Neural progenitor cell (in vitro differentiated cells): Measurements from ENCODE around the gene SLC46A1. TPM values are rescaled to one million over a fixed set of nuclear protein-coding genes. Genes with fewer than 3 reads are reported as not detected.
A peak's percentile ranks its signal among the peaks of the same experiment; 100 is the strongest.

ENCODE experiments used
- DNase-seq: peaks from one replicate; pipeline ENCODE4 v3.0.0-alpha.2; 2016; ENCODE audit warnings: low spot score
- H2AFZ ChIP-seq: fragments of 200-600 bp; sonication (generic); replicated peaks from 2 replicates; pipeline ENCODE4 v1.6.1; 2016; ENCODE audit warnings: antibody characterized with exemption
- H3F3A ChIP-seq: fragments of 200-600 bp; sonication (generic); 2 replicates; pipeline ENCODE4 v1.6.1; 2016; ENCODE audit warnings: antibody characterized with exemption, low read depth
- H3K27ac ChIP-seq: fragments of 200-600 bp; sonication (generic); 2 replicates; pipeline ENCODE4 v1.5.1; 2016; ENCODE audit warnings: mild to moderate bottlenecking
- H3K27me3 ChIP-seq: fragments of 200-600 bp; sonication (generic); 2 replicates; pipeline ENCODE4 v1.6.1; 2016; ENCODE audit warnings: mild to moderate bottlenecking, moderate library complexity
- H3K36me3 ChIP-seq: fragments of 200-600 bp; sonication (generic); 2 replicates; pipeline ENCODE4 v1.5.1; 2016
- H3K4me1 ChIP-seq: fragments of 200-600 bp; sonication (generic); 2 replicates; pipeline ENCODE4 v1.6.1; 2016; ENCODE audit warnings: mixed run types
- H3K4me2 ChIP-seq: fragments of 200-600 bp; sonication (generic); 2 replicates; pipeline ENCODE4 v1.6.1; 2016
- H3K4me3 ChIP-seq: fragments of 200-600 bp; sonication (generic); 2 replicates; pipeline ENCODE4 v1.5.1; 2016
- H3K79me2 ChIP-seq: fragments of 200-600 bp; sonication (generic); 2 replicates; pipeline ENCODE4 v1.6.1; 2016; ENCODE audit warnings: low read depth
- H3K9ac ChIP-seq: fragments of 200-600 bp; sonication (generic); 2 replicates; pipeline ENCODE4 v1.6.1; 2016
- H3K9me3 ChIP-seq: fragments of 200-600 bp; sonication (generic); 2 replicates; pipeline ENCODE4 v1.5.1; 2016; ENCODE audit warnings: low read depth
- H4K20me1 ChIP-seq: fragments of 200-600 bp; sonication (generic); 2 replicates; pipeline ENCODE4 v1.6.1; 2016; ENCODE audit warnings: low read depth
- H3K27ac Mint-ChIP-seq: 3 replicates; pipeline ENCODE4 v1.8.0; 2021; ENCODE audit warnings: mixed read lengths
- H3K27me3 Mint-ChIP-seq: 2 replicates; pipeline ENCODE4 v1.8.0; 2022; ENCODE audit warnings: low read depth, mild to moderate bottlenecking, inconsistent platforms, moderate library complexity, mixed read lengths; ENCODE audit not compliant: insufficient read depth
- H3K36me3 Mint-ChIP-seq: 3 replicates; pipeline ENCODE4 v1.8.0; 2021; ENCODE audit warnings: mixed read lengths
- H3K4me1 Mint-ChIP-seq: 3 replicates; pipeline ENCODE4 v1.8.0; 2021; ENCODE audit warnings: mixed read lengths
- H3K4me3 Mint-ChIP-seq: 3 replicates; pipeline ENCODE4 v1.8.0; 2021; ENCODE audit warnings: mild to moderate bottlenecking, moderate library complexity, mixed read lengths
- H3K9me3 Mint-ChIP-seq: 3 replicates; pipeline ENCODE4 v1.8.0; 2020; ENCODE audit warnings: mixed read lengths
- CTCF ChIP-seq: fragments of 200-600 bp; sonication (generic); IDR thresholded peaks from 2 replicates; pipeline ENCODE4 v1.5.1; 2017; ENCODE audit warnings: antibody characterized with exemption, mild to moderate bottlenecking
- EZH2 ChIP-seq: fragments of 200-600 bp; sonication (generic); IDR thresholded peaks from 2 replicates; pipeline ENCODE4 v1.6.1; 2017; ENCODE audit warnings: antibody characterized with exemption, mild to moderate bottlenecking, moderate library complexity
- EZH2phosphoT487 ChIP-seq: fragments of 200-600 bp; sonication (generic); IDR thresholded peaks from 2 replicates; pipeline ENCODE4 v1.6.1; 2017; ENCODE audit warnings: antibody characterized with exemption
- total RNA-seq: library from RNA; depleted of rRNA; stranded (reverse); fragments of >200 nt; gene quantifications from 2 replicates; pipeline ENCODE4 v1.2.3, GENCODE V29; 2015; ENCODE audit warnings: low replicate concordance

SLC46A1 gene
- total RNA-seq, result 2.4 TPM in 2 replicates

DNA sequence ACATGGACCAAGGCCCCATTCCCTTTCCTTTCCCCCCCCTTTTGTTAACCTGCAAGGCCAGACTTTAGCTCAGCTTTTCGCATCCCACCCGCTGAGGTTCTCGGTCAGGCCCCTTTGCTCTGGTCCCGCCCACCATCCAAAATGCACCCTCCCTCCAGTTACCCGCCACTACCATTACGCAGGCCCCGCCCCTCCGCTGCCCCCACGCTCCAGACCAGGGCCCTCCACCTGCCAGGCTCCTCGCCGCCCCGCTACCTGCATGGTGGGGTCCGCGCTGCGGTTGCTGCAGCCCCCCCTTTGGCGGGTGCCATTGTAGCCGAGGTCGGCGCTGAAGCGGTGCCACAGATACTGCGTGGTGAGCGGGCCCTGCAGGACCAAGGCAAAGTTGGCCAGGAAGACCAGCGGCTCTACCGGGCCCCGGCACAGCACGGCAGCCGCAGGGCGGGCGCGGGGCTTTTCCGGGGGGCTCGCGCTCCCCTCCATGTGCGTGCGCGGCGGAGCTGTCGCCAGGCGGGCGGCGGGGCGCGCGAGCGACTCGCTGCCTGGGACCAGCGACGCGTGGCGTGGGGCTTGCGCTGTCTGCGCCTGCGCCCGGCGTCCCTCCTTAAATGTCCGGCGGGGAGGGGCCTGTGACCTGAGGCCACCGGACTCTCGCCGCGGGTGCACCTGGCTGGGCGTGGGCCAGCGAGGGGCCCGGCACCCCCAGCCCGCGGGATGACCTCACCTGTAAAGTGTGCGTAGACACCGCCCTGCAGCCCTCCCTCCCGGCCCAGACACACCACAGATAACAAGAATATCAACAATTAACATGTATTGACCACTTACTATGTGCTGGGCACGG is at the start of gene SLC46A1:
Gene SLC46A1, minus strand, starts transcription at position 581 of the 841 bp plus-strand sequence. Its CDS starts 98 bp downstream, at position 483.
- no peak within 1 kb of the TSS for H3K27ac ChIP-seq
- H3K4me2 ChIP-seq, result peak within 1 kb of the TSS; percentile 94
- no peaks in the 10 kb centered on the region for H3K36me3 Mint-ChIP-seq
- peak within 1 kb of the TSS; percentile 63 for H3K4me3 ChIP-seq
- H3K27me3 Mint-ChIP-seq, result peaks cover 16% of the 10 kb centered on the region
- H3K4me3 Mint-ChIP-seq, result peak within 1 kb of the TSS; percentile 88
- DNase-seq, result peak; percentile 68
- peak within 1 kb of the TSS; percentile 48 for H3K27ac Mint-ChIP-seq
- H2AFZ ChIP-seq, result peak within 1 kb of the TSS; percentile 86
- no peaks in the 10 kb centered on the region for H4K20me1 ChIP-seq
- no peaks in the 10 kb centered on the region for H3K79me2 ChIP-seq
- no peak within 1 kb of the TSS for H3K9ac ChIP-seq
- H3K4me1 ChIP-seq, result peaks cover 21% of the 10 kb centered on the region
- H3K4me1 Mint-ChIP-seq, result peaks cover 17% of the 10 kb centered on the region
- peaks cover 66% of the 10 kb centered on the region for H3K27me3 ChIP-seq
- no peaks in the 10 kb centered on the region for H3K9me3 Mint-ChIP-seq
- no peaks in the 10 kb centered on the region for H3K36me3 ChIP-seq
- no peaks in the 10 kb centered on the region for H3K9me3 ChIP-seq
- peak; percentile 52 for TF ChIP-seq EZH2phosphoT487
- TF ChIP-seq CTCF, result no peak
- TF ChIP-seq EZH2, result peak; percentile 78
- H3F3A ChIP-seq, result peaks cover 27% of the 10 kb centered on the region

DNA sequence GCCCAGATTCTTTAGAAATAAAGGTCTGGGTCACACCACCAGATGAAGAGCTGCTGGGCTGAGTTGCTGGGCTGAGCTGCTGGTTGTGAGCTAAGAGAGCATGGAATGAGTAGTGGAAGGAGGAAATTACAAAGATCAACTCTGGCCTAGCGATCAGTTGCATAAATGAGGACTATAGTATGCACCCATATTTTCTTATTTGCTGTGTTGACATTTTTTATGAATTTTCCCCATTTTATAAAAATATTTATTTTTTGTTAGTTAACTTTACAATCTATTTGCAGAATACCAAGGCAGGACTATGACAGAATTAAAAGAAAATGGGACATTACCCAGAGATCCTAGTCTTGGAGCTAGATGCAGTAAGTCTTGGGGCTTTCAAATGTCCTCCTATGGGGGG is 43.8 kb upstream of the SLC46A1 start:
- H3K27ac Mint-ChIP-seq, result no peak overlapping the region
- TF ChIP-seq EZH2phosphoT487, result no peak
- no peak for TF ChIP-seq EZH2
- no peak for TF ChIP-seq CTCF
- Histone ChIP-seq H4K20me1 (no peaks in the 10 kb centered on the region), H3K27me3 (no peaks in the 10 kb centered on the region), H3K36me3 (no peaks in the 10 kb centered on the region), H3K4me1 (no peaks in the 10 kb centered on the region), H2AFZ (no peak overlapping the region), H3K27ac (no peak overlapping the region), H3K4me3 (no peak overlapping the region), H3K9me3 (no peaks in the 10 kb centered on the region), H3F3A (no peaks in the 10 kb centered on the region), H3K4me2 (no peak overlapping the region), H3K9ac (no peak overlapping the region), H3K79me2 (no peaks in the 10 kb centered on the region)
- H3K36me3 Mint-ChIP-seq, result no peaks in the 10 kb centered on the region
- peaks cover 15% of the 10 kb centered on the region for H3K9me3 Mint-ChIP-seq
- no peaks in the 10 kb centered on the region for H3K4me1 Mint-ChIP-seq
- H3K4me3 Mint-ChIP-seq, result no peak overlapping the region
- DNase-seq, result no peak
- peaks cover 6% of the 10 kb centered on the region for H3K27me3 Mint-ChIP-seq

- no peak overlapping the region for H3K27ac Mint-ChIP-seq
- DNase-seq, result no peak
- no peaks in the 10 kb centered on the region for H3K36me3 ChIP-seq
- H3K27me3 Mint-ChIP-seq, result peaks cover 9% of the 10 kb centered on the region
- H3K4me3 Mint-ChIP-seq, result no peak overlapping the region
- H4K20me1 ChIP-seq, result no peaks in the 10 kb centered on the region
- no peaks in the 10 kb centered on the region for H3F3A ChIP-seq
- no peak overlapping the region for H3K4me2 ChIP-seq
- no peaks in the 10 kb centered on the region for H3K4me1 Mint-ChIP-seq
- peaks cover 5% of the 10 kb centered on the region for H3K9me3 Mint-ChIP-seq
- no peaks in the 10 kb centered on the region for H3K36me3 Mint-ChIP-seq
- H3K4me3 ChIP-seq, result no peak overlapping the region
- no peaks in the 10 kb centered on the region for H3K4me1 ChIP-seq
- no peak overlapping the region for H3K9ac ChIP-seq
- H3K27ac ChIP-seq, result no peak overlapping the region
- H3K27me3 ChIP-seq, result no peaks in the 10 kb centered on the region
- H3K9me3 ChIP-seq, result no peaks in the 10 kb centered on the region
- H2AFZ ChIP-seq, result no peak overlapping the region
- H3K79me2 ChIP-seq, result no peaks in the 10 kb centered on the region
- TF ChIP-seq EZH2phosphoT487, result no peak
- TF ChIP-seq EZH2, result no peak
- TF ChIP-seq CTCF, result no peak
These were observed 41.4 kb upstream of the SLC46A1 start for GRCh38 chr17:28447396-28447760.
